K562 (cell line): ENCODE data around the gene GTF2H4. TPM values are rescaled to one million over a fixed set of nuclear protein-coding genes. Genes with fewer than 3 reads are reported as not detected.

ENCODE experiments used
- ARID4B ChIP-seq: sonication (generic); formaldehyde crosslinking; IDR thresholded peaks from 2 replicates; pipeline ENCODE4 v1.8.0; 2022; ENCODE audit warnings: mild to moderate bottlenecking, missing genetic modification reagents
- CREM ChIP-seq: IDR thresholded peaks from 2 replicates; pipeline ENCODE4 v1.6.1; 2014; ENCODE audit warnings: antibody characterized with exemption, low read depth
- EGR1 ChIP-seq: fragments of 450-650 bp; conservative IDR thresholded peaks from 2 replicates; pipeline ENCODE4 v1.6.1; 2017; ENCODE audit warnings: mild to moderate bottlenecking
- FOXP1 ChIP-seq: sonication (generic); formaldehyde crosslinking; IDR thresholded peaks from 2 replicates; pipeline ENCODE4 v1.8.0; 2022; ENCODE audit warnings: mild to moderate bottlenecking, missing genetic modification reagents
- FUS ChIP-seq: fragments of 200-400 bp; formaldehyde crosslinking; optimal IDR thresholded peaks from 2 replicates; pipeline ENCODE3; 2017; ENCODE audit warnings: low read depth, low read length
- HDAC1 ChIP-seq, 2 experiments: fragments of 450-650 bp; IDR thresholded peaks; 2 replicates each; pipeline ENCODE4 v1.6.1; 2016 to 2017; ENCODE audit warnings: inconsistent platforms in 1 of 2, mild to moderate bottlenecking in 1 of 2, moderate library complexity in 1 of 2
- KAT7 ChIP-seq: sonication (generic); formaldehyde crosslinking; IDR thresholded peaks from 2 replicates; pipeline ENCODE4 v1.8.0; 2022; ENCODE audit warnings: missing genetic modification reagents, mild to moderate bottlenecking, borderline replicate concordance
- KHSRP ChIP-seq: fragments of 450-650 bp; IDR thresholded peaks from 2 replicates; pipeline ENCODE4 v1.6.1; 2017
- MECOM ChIP-seq: fragments of 250-450 bp; sonication (Bioruptor Pico); IDR thresholded peaks from 2 replicates; pipeline ENCODE4 v1.8.0; 2022; ENCODE audit warnings: inconsistent platforms
- MTA2 ChIP-seq: fragments of 450-650 bp; IDR thresholded peaks from 2 replicates; pipeline ENCODE4 v1.6.1; 2016; ENCODE audit warnings: low read depth
- NEUROD1 ChIP-seq: fragments of 150-350 bp; IDR thresholded peaks from 2 replicates; pipeline ENCODE4 v1.6.1; 2014; ENCODE audit warnings: borderline replicate concordance, low read length, low read depth; ENCODE audit not compliant: partially characterized antibody
- NFRKB ChIP-seq: fragments of 450-650 bp; IDR thresholded peaks from 2 replicates; pipeline ENCODE4 v1.6.1; 2016; ENCODE audit warnings: low read depth
- NKRF ChIP-seq: fragments of 450-650 bp; IDR thresholded peaks from 2 replicates; pipeline ENCODE4 v1.6.1; 2016; ENCODE audit warnings: borderline replicate concordance
- SFPQ ChIP-seq: fragments of 200-400 bp; formaldehyde crosslinking; IDR thresholded peaks from 2 replicates; pipeline ENCODE4 v1.6.1; 2017; ENCODE audit warnings: mild to moderate bottlenecking, low read depth, low read length, moderate library complexity
- SMARCE1 ChIP-seq: fragments of 450-650 bp; IDR thresholded peaks from 2 replicates; pipeline ENCODE4 v1.7.1; 2016; ENCODE audit warnings: mild to moderate bottlenecking
- THAP7 ChIP-seq: fragments of 250-450 bp; sonication (Bioruptor Pico); IDR thresholded peaks from 2 replicates; pipeline ENCODE4 v1.5.0; 2021
- TRIM24 ChIP-seq, 2 experiments: fragments of 450-650 bp; IDR thresholded peaks; 2 replicates each; pipeline ENCODE4 v1.6.1; 2016
- TSC22D4 ChIP-seq: fragments of 450-650 bp; IDR thresholded peaks from 2 replicates; pipeline ENCODE4 v1.6.1; 2016; ENCODE audit warnings: missing genetic modification characterization, missing biosample characterization, control low read depth
- ZNF12 ChIP-seq: sonication (generic); formaldehyde crosslinking; IDR thresholded peaks from 2 replicates; pipeline ENCODE4 v1.4.0; 2020; ENCODE audit warnings: mild to moderate bottlenecking, missing genetic modification reagents
- ZNF311 ChIP-seq: fragments of 250-450 bp; sonication (Bioruptor Pico); IDR thresholded peaks from 2 replicates; pipeline ENCODE4 v1.4.0; 2020; ENCODE audit warnings: mild to moderate bottlenecking, moderate library complexity
- ZNF584 ChIP-seq: fragments of 200-800 bp; sonication (Bioruptor generic); IDR thresholded peaks from 2 replicates; pipeline ENCODE4 v1.6.1; 2016; ENCODE audit warnings: low read depth, mild to moderate bottlenecking, missing genetic modification characterization, missing compliant biosample characterization
- polyA plus RNA-seq, 8 experiments: library from polyadenylated mRNA; depleted of rRNA in 4 of 8; stranded (reverse) in 5 of 8; unstranded in 3 of 8; fragments of >200 nt; fragmentation: Nextera tagmentation in 2 of 8; fragmentation: Illumina TruSeq in 1 of 8; extraction: Ambion mirVana in 2 of 8; extraction: Trizol in 1 of 8; gene quantifications; 2 replicates each; pipeline versions ENCODE4 v1.2.1 to v1.2.3, GENCODE V29; 2011 to 2014; ENCODE audit warnings: inconsistent platforms in 1 of 8, missing spikeins in 1 of 8
- total RNA-seq, 7 experiments: library from RNA; depleted of rRNA in 6 of 7; stranded (reverse); fragments of >200 nt in 6 of 7; fragmentation: Illumina TruSeq in 2 of 7; extraction: Trizol in 2 of 7; gene quantifications; 2 replicates each; pipeline versions ENCODE4 v1.2.1 to v1.2.3, GENCODE V29; 2011 to 2021; ENCODE audit warnings: low replicate concordance in 1 of 7

Gene GTF2H4
- total and polyA plus RNA-seq, 9 of the 15 experiments (the other 6 are each of a cell fraction or from before 2014, with no cell fraction given) = 3.6 to 86.1 (median 39.6) TPM

- no peak for TF ChIP-seq KHSRP
- peak; percentile 69 for TF ChIP-seq NEUROD1
- no peak; a peak in 1 of 4 replicates for TF ChIP-seq HDAC1 (IDR thresholded peaks at IDR 0.05)
- no peak for TF ChIP-seq KAT7 (CRISPR knock-in tag)
- no peak for TF ChIP-seq FUS
- TF ChIP-seq NKRF = no peak
- no peak for TF ChIP-seq TRIM24 (IDR thresholded peaks at IDR 0.05)
- no peak for TF ChIP-seq SFPQ
- no peak for TF ChIP-seq EGR1
- TF ChIP-seq SMARCE1 = no peak
- no peak for TF ChIP-seq CREM
- TF ChIP-seq ZNF311 (CRISPR knock-in tag) = no peak
- no peak for TF ChIP-seq MTA2
- TF ChIP-seq THAP7 (CRISPR knock-in tag) = no peak
- peak; percentile 65; the same call in 1 of the 2 replicates for TF ChIP-seq ZNF584
- peak; percentile 93; the same call in 1 of the 2 replicates for TF ChIP-seq NFRKB
- no peak for TF ChIP-seq ARID4B (CRISPR knock-in tag)
- TF ChIP-seq ZNF12 (CRISPR knock-in tag) = no peak
- no peak for TF ChIP-seq TSC22D4 (tag)
- no peak for TF ChIP-seq FOXP1 (CRISPR knock-in tag)
- peak; percentile 47; the same call in 1 of the 2 replicates for TF ChIP-seq MECOM (CRISPR knock-in tag)
Measured at GRCh38 chr6:30875244-30876038, 32.6 kb upstream of the GTF2H4 start (continued).
